Measurements from ENCODE around the gene TFF2.

Gene TFF2

DNA sequence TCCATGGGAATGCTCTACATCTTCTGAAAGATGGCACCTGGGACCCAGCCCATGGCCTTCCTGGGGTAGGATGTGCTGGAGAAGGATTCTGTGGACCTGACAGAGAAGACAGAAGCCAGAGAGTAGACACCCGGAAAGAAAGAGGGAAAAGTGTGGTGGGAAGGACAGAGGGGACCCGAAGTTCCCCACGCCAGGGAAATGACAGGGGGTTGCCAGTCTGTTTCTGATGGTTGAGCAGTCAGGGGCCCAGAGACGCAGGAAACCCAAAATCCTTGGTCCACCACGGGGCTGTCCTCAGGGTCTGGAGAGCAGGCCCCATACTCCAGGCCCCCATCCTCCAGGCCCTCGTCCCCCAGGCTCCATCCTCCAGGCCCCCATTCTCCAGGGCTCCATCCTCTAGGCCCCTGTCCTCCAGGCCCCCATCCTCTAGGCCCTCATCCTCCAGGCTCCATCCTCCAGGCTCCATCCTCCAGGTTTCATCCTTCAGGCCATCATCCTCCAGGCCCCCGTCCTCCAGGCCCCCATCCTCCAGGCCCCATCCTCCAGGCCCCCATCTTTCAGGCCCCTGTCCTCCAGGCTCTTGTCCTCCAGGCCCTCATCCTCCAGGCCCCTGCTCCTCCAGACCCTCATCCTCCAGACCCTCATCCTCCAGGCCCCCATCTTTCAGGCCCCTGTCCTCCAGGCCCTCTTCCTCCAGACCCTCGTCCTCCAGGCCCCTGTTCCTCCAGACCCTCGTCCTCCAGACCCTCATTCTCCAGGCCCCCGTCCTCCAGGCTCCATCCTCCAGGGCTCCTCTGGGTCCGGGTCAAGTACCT lies 1.0 kb upstream of the TFF2 start:
- Histone ChIP-seq H3K9me3 (ENCODE audit: control insufficient read depth, insufficient read depth, low read length) (0 out of 2 replicates have a peak, but pooled peaks cover 2% of the 10 kb centered on the region), H3K9ac (ENCODE audit: low read depth, low read length) (no peak overlapping the region), H3K4me1 (ENCODE audit: insufficient read depth, low read length) (no peaks in the 10 kb centered on the region), H3K36me3 (ENCODE audit: insufficient read depth, low read length) (no peaks in the 10 kb centered on the region)

DNA sequence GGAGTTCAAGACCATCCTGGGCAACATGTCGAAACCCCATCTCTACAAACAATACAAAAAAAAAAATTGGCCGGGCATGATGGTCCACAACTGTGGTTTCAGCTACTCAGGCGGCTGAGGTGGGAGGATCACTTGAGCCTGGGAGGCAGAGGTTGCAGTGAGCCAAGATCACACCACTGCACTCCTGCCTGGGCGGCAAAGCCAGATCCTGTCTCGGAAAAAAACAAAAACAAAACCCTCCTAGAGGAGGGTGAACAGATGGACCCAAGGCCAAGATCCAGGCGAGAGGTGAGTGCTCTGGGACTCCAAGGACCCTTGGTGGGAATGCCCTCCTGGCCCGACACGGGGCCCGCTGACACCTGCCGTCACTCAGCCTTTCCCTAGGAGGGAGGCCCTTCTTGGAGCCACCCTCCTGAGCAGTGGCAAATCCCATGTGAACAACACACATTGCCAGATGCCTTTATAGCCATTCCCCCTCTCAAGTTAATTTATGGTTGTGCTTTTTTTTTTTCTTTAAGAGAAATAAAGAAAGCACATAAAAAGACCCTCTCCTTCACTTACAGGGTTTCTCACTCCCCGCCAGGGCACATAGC lies 380 bp downstream of the TFF2 start:
- Histone ChIP-seq H3K9ac (ENCODE audit: low read depth, low read length) (no peak overlapping the region), H3K36me3 (ENCODE audit: insufficient read depth, low read length) (no peaks in the 10 kb centered on the region), H3K4me1 (ENCODE audit: insufficient read depth, low read length) (no peaks in the 10 kb centered on the region), H3K9me3 (ENCODE audit: control insufficient read depth, insufficient read depth, low read length) (no peaks in the 10 kb centered on the region)

DNA sequence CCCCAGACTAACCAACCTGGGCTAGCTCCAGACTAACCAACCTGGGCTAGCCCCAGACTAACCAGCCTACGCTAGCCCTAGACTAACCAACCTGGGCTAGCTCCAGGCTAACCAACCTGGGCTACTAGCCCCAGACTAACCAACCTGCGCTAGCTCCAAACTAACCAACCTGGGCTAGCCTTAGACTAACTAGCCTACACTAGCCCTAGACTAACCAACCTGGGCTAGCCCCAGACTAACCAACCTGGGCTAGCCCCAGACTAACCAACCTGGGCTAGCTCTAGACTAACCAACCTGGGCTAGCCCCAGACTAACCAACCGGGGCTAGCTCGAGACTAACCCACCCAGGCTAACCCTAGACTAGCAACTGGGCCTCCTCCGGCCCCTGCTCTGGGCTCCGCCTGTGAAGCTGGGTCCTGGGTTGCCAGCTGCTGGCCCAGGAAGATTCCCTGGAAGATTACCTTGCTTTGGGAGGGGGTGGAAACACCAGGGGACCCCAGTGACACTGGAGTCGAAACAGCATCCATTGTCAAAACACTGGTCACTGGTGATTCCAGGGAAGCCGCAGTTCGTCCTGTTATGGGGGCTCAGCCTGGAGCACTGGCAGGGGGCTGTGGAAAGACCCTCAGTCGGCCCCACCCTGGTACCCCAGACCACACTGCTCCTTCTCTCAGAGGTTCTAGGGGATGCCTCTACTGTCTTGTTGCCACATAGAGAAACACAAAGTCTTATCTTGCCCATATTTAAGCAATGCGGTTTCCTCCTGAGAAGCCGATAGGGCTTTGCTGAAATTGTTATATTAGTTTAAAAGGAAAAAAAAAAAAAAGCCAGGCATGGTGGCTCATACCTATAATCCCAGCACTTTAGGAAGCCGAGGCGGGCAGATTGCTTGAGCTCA lies 1.1 kb downstream of the TFF2 start:
- H3K9me3 ChIP-seq (ENCODE audit: control insufficient read depth, insufficient read depth, low read length), result no peaks in the 10 kb centered on the region
- H3K9ac ChIP-seq (ENCODE audit: low read depth, low read length), result no peak overlapping the region
- no peaks in the 10 kb centered on the region for H3K4me1 ChIP-seq (ENCODE audit: insufficient read depth, low read length)
- no peaks in the 10 kb centered on the region for H3K36me3 ChIP-seq (ENCODE audit: insufficient read depth, low read length)

DNA sequence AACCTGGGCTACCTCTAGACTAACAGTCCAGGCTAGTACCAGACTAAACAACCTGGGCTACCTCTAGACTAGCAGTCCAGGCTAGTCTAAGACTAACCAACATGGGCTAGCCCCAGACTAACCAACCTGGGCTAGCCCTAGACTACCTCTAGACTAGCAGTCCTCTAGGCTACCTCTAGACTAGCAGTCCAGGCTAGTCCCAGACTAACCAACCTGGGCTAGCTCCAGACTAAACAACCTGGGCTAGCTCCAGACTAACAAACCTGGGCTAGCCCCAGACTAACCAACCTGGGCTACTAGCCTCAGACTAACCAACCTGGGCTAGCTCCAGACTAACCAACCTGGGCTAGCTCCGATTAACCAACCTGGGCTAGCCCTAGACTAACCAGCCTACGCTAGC lies 2.0 kb downstream of the TFF2 start:
- no peak overlapping the region for H3K9ac ChIP-seq (ENCODE audit: low read depth, low read length)
- no peaks in the 10 kb centered on the region for H3K4me1 ChIP-seq (ENCODE audit: insufficient read depth, low read length)
- H3K36me3 ChIP-seq (ENCODE audit: insufficient read depth, low read length), result no peaks in the 10 kb centered on the region
- H3K9me3 ChIP-seq (ENCODE audit: control insufficient read depth, insufficient read depth, low read length), result no peaks in the 10 kb centered on the region

DNA sequence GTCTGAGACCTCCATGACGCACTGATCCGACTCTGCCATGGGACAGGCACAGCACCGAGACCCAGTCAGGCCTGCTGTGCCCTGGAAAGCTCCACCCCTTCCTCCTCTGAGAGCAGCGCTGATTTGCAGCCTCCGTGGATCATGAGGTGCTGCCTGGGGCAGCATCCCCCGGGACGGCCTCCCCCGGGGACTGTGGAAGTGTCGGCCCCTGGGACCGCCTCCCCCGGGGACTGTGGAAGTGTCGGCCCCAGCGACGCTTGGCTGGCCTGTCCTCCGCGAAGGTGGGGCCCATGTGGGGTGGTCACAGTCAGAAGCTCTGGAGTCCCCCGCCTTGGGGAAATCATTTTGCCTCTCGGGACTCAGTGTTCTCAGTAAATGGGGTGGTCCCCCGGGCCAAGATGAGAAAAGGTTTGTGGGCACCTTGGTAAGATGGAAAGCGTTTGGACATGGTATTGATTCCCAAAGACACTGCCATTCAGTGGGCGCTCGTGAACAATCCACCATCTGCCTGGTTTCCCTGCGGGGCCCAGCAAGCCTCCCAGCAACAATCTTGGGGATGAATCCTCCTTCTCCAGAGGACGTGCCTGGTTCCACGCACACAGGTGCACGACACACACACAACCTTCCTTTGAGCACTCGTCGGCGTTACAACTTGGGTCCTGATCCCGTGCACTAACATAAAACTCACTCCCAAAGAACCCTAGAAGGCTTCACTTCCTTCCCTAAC lies 3.0 kb downstream of the TFF2 start:
- Histone ChIP-seq H3K9ac (ENCODE audit: low read depth, low read length) (no peak overlapping the region), H3K9me3 (ENCODE audit: control insufficient read depth, insufficient read depth, low read length) (no peaks in the 10 kb centered on the region), H3K36me3 (ENCODE audit: insufficient read depth, low read length) (no peaks in the 10 kb centered on the region), H3K4me1 (ENCODE audit: insufficient read depth, low read length) (no peaks in the 10 kb centered on the region)

DNA sequence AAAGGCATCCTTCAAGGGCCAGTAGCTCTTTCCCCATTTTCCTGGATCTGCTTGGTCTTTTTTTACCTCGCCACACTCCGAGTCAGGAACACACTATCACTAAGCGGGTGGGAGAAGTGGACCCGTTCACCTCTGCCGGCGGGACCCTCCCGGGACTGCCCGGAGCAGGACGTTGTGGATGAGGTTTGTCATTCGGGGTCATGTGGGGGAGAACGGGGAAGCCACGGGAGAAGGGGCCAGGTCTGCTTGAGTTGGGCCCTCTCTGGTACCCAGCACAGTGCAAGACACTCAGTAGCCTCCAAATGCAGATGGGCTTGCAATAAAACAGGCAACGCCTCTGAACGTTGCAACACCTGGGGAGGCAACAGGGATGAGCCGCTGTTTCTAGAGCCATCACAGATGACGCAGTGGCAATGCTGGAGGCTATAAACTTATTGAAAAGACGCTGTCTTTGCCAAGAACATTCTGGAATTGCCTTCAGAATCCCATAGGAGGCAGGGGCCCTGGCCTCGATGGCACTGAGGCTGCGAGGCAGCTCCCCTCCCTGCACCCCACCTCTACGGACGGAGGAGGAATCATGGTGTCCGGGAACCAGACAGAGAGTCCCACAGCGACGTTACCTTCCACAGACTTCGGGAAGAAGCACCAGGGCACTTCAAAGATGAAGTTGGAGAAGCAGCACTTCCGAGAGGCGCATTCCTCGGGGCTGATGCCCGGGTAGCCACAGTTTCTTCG lies 3.8 kb downstream of the TFF2 start:
- no peaks in the 10 kb centered on the region for H3K4me1 ChIP-seq (ENCODE audit: insufficient read depth, low read length)
- H3K36me3 ChIP-seq (ENCODE audit: insufficient read depth, low read length), result no peaks in the 10 kb centered on the region

DNA sequence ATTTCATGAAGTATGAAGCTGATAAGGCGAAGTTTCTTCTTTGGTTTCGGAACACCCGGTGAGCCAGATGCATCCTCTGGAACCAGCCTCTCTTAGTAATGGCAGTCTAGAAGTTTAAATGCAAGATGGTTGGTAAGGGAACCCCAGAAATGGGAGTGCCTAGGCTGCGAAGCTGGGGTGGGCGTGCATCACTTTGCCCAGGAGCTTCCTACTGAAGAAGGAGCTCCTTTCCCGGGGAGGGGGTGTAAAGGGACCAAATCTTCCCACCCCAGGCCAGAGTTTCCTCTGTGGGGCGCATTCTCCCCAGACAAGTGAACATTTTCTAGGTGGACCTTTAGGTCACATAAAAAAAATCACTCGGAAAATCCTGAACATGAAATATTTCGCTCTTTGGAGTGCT lies 4.4 kb downstream of the TFF2 start:
- no peaks in the 10 kb centered on the region for H3K36me3 ChIP-seq (ENCODE audit: insufficient read depth, low read length)
- no peaks in the 10 kb centered on the region for H3K4me1 ChIP-seq (ENCODE audit: insufficient read depth, low read length)
- H3K9ac ChIP-seq (ENCODE audit: low read depth, low read length), result no peak overlapping the region

More for the DNA sequence above, 3.8 kb downstream of the TFF2 start:
- Histone ChIP-seq H3K9ac (ENCODE audit: low read depth, low read length) (no peak overlapping the region), H3K9me3 (ENCODE audit: control insufficient read depth, insufficient read depth, low read length) (no peaks in the 10 kb centered on the region)

DNA sequence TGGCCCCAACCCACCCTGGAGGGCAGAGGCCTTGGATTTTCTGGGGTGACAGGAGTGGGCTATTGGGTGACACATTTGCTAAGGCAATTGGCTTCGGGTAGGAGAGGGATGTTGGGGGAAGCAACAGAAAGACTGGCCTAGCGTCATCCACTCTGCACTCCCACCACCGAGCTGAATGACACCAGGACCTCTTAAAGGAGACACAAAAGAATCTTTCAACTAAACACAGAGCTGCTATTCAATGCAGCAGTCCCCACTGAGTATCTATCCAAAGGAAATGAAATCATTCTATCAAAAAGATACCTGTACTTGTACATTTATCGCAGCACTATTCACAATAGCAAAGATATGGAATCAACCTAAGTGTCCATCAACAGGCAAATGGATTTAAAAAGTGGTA lies 6.2 kb downstream of the TFF2 start:
- no peak overlapping the region for H3K9ac ChIP-seq (ENCODE audit: low read depth, low read length)
- no peaks in the 10 kb centered on the region for H3K36me3 ChIP-seq (ENCODE audit: insufficient read depth, low read length)
- H3K9me3 ChIP-seq (ENCODE audit: control insufficient read depth, insufficient read depth, low read length), result no peaks in the 10 kb centered on the region
- H3K4me1 ChIP-seq (ENCODE audit: insufficient read depth, low read length), result no peaks in the 10 kb centered on the region

More for the DNA sequence above, 4.4 kb downstream of the TFF2 start:
- H3K9me3 ChIP-seq (ENCODE audit: control insufficient read depth, insufficient read depth, low read length), result no peaks in the 10 kb centered on the region

DNA sequence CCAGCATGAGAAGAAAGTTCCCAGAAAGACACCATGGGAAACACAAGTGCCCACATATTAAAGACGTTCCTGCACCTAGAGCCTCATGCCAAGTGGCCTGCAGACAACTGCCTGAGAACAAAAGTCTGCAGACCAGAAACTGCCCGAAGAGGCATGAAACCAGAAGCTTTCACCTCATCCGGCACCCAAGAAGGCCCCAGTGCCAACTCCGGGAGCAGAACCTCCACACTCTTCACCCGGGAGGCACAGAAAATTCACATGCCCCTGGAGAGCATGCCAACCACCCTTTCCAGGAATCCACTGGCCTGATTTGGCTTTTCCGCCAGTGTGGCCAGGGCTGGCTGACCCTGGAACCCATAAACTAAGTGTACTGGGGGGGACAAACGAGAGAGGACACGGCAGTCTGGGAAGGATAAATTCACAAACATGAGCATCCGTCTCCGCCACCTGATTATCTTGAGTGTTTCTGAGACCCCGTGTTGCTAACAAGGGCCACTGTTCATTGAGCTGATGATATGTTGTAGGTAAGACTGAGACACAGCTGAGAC lies 6.8 kb downstream of the TFF2 start:
- no peaks in the 10 kb centered on the region for H3K36me3 ChIP-seq (ENCODE audit: insufficient read depth, low read length)
- H3K9ac ChIP-seq (ENCODE audit: low read depth, low read length), result no peak overlapping the region
- no peaks in the 10 kb centered on the region for H3K4me1 ChIP-seq (ENCODE audit: insufficient read depth, low read length)
- H3K9me3 ChIP-seq (ENCODE audit: control insufficient read depth, insufficient read depth, low read length), result no peaks in the 10 kb centered on the region

DNA sequence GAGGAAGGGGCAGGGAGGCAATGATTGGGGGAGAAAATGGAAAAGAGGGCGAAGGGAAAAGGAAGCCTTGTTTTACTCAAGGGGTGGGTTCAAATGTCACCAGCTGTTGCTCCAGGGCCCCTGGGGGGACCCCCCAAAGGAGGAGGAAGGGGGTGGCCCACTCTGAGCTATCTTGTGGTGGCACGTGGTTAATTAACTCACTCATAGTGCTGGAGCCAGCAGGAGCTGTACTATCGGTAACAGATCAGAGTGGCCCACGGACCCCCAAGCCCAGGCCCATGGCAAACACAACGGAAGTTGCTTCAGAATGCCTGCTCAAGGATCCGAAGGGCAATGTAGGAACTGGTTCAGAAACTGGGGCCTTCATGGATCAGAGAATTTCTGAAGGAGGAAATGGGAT lies 7.2 kb downstream of the TFF2 start:
- Histone ChIP-seq H3K4me1 (ENCODE audit: insufficient read depth, low read length) (no peaks in the 10 kb centered on the region), H3K36me3 (ENCODE audit: insufficient read depth, low read length) (no peaks in the 10 kb centered on the region), H3K9ac (ENCODE audit: low read depth, low read length) (no peak overlapping the region), H3K9me3 (ENCODE audit: control insufficient read depth, insufficient read depth, low read length) (no peaks in the 10 kb centered on the region)

DNA sequence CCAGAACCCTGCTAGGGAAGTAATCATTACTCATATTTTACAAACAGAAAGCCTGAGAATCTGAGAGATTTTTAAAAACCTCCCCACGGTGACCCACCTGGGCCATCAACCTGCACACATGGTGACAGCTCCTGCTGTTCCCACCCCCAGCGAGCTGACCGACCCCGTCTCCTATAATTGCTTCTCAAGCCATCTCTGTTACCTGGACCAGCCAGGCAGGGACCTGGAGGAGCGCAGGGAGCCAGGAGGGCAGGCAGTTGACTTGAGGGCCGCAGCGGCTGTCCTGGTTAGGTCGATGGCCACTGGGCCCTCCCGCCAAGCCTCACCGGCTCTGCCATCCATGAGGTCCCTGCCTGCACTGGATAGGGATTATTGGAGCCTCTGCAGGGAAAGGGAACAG lies 7.7 kb downstream of the TFF2 start:
- Histone ChIP-seq H3K9me3 (ENCODE audit: control insufficient read depth, insufficient read depth, low read length) (no peaks in the 10 kb centered on the region), H3K9ac (ENCODE audit: low read depth, low read length) (no peak overlapping the region), H3K4me1 (ENCODE audit: insufficient read depth, low read length) (peaks cover 4% of the 10 kb centered on the region; the same call in 1 of the 2 replicates), H3K36me3 (ENCODE audit: insufficient read depth, low read length) (no peaks in the 10 kb centered on the region)

DNA sequence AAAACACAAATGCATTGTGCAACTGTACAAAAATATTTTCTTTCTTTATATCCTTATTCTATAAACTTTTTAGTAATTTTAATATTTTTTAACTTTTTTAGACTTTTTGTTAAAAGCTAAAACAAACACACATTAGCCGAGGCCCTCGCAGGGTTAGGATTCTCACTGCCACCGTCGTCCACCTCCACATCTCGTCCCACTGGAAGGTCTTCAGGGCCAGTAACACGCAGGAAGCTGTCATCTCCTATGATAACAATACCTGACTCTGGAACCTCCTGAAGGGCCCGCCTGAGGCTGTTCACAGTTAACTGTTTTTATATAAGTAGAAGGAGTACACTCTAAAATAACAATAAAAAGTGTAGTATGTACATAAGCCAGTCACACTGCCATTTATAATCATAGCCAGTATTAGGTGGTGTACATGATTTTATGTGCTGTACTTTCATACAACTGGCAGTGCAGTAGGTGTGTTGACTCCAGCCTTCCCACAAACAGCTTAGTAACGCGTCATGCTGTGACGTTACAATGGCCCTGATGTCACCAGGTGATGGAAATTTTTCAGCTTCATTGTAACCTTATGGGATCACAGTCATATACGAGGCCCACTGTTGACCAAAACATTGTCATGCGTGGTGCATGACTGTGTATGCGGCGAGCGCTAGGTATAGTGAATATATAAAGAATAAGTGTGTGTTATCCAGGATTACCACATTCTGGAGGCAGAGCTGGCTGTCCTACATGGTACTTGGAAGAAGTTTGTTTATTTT lies 8.8 kb downstream of the TFF2 start:
- no peaks in the 10 kb centered on the region for H3K36me3 ChIP-seq (ENCODE audit: insufficient read depth, low read length)
- no peak overlapping the region for H3K9ac ChIP-seq (ENCODE audit: low read depth, low read length)
- peaks cover 8% of the 10 kb centered on the region for H3K4me1 ChIP-seq (ENCODE audit: insufficient read depth, low read length)
- no peaks in the 10 kb centered on the region for H3K9me3 ChIP-seq (ENCODE audit: control insufficient read depth, insufficient read depth, low read length)

Data from ES-I3 (cell line).